ENCODE measurements around the gene PLXNA4.

DNA sequence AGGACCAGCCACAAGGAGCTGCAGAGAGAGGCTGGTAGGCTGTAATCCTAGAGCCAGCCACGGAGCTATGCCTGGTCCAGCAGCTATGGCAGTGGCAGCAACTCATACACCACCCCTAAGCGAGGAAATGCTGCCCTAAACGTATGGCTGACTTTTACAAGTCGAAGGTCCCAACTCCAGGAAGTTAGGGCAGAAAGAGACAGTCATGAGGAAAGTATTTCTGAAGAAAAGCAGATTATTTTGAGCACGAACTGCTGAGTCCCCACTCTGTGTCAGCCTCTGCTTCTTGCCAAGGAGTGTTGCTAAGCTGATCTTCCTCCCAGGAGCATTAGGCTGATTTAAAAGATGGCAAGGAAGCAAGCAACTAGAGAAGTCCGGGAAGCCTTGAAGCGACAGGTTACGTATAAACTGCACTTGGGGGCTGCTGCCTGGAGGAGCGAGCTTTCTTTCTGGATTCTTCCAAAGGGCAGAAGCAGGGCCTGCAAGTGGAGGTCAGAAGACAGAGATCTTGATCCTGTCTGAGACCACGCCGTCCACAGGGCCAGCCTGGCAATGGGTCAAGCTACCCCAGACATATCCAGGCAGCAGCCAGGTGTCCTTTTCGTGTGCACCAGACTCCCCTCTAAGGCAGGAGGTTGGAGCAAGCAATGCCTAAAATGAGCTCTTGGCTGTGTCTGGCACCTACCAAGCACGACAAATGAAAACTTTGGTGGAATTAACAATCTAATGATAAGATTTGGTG lies 39.4 kb downstream of the PLXNA4 start:
- TF ChIP-seq POLR2A (IDR thresholded peaks at IDR 0.05) = no peak
- TF ChIP-seq, protein P1, sequence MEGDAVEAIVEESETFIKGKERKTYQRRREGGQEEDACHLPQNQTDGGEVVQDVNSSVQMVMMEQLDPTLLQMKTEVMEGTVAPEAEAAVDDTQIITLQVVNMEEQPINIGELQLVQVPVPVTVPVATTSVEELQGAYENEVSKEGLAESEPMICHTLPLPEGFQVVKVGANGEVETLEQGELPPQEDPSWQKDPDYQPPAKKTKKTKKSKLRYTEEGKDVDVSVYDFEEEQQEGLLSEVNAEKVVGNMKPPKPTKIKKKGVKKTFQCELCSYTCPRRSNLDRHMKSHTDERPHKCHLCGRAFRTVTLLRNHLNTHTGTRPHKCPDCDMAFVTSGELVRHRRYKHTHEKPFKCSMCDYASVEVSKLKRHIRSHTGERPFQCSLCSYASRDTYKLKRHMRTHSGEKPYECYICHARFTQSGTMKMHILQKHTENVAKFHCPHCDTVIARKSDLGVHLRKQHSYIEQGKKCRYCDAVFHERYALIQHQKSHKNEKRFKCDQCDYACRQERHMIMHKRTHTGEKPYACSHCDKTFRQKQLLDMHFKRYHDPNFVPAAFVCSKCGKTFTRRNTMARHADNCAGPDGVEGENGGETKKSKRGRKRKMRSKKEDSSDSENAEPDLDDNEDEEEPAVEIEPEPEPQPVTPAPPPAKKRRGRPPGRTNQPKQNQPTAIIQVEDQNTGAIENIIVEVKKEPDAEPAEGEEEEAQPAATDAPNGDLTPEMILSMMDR (IDR thresholded peaks at IDR 0.05) = no peak
